Spleen (tissue), 11 donors: ENCODE data around the gene GALNT18. TPM values are rescaled to one million over a fixed set of nuclear protein-coding genes. Genes with fewer than 3 reads are reported as not detected.

Experiments
- DNase-seq: peaks from one replicate; pipeline ENCODE4 v3.0.0-alpha.2; 2020
- H3K27ac ChIP-seq, 8 donors: fragments of 200-600 bp; sonication (generic) in 7 of 8; 1 replicate in 4 of 8; 2 replicates in 4 of 8; pipeline versions ENCODE4 v1.5.0 to v1.8.0; 2016 to 2021; ENCODE audit warnings: inconsistent platforms in 4 of 8, mild to moderate bottlenecking in 4 of 8, moderate library complexity in 1 of 8
- H3K27me3 ChIP-seq, 7 donors: fragments of 200-600 bp; sonication (generic) in 6 of 7; replicated peaks in 1 of 7; 1 replicate in 4 of 7; 2 replicates in 3 of 7; pipeline versions ENCODE4 v1.5.0 to v1.8.0; 2016 to 2021; ENCODE audit warnings: inconsistent platforms in 3 of 7, mild to moderate bottlenecking in 1 of 7
- H3K36me3 ChIP-seq, 6 donors: fragments of 200-600 bp; sonication (generic) in 5 of 6; 1 replicate in 4 of 6; 2 replicates in 2 of 6; pipeline versions ENCODE4 v1.5.0 to v1.8.0; 2016 to 2021; ENCODE audit warnings: inconsistent platforms in 2 of 6
- H3K4me1 ChIP-seq, 6 donors: fragments of 200-600 bp; sonication (generic) in 5 of 6; 1 replicate in 3 of 6; 2 replicates in 3 of 6; pipeline versions ENCODE4 v1.5.0 to v1.8.0; 2016 to 2021; ENCODE audit warnings: inconsistent platforms in 3 of 6
- H3K4me3 ChIP-seq, 8 donors: fragments of 200-600 bp; sonication (generic) in 7 of 8; 1 replicate in 4 of 8; 2 replicates in 4 of 8; pipeline versions ENCODE4 v1.5.0 to v1.8.0; 2016 to 2021; ENCODE audit warnings: inconsistent platforms in 4 of 8, mild to moderate bottlenecking in 4 of 8, moderate library complexity in 2 of 8
- H3K9me3 ChIP-seq, 8 donors: fragments of 200-600 bp; sonication (generic) in 7 of 8; 1 replicate in 4 of 8; 2 replicates in 4 of 8; pipeline versions ENCODE4 v1.5.0 to v1.8.0; 2016 to 2021; ENCODE audit warnings: inconsistent platforms in 4 of 8
- POLR2A ChIP-seq, 3 donors: fragments of 450-650 bp; IDR thresholded peaks; one replicate each; pipeline ENCODE4 v1.5.1; 2017; ENCODE audit warnings: antibody characterized with exemption in 3 of 3, mild to moderate bottlenecking in 1 of 3
- POLR2AphosphoS5 ChIP-seq, 3 donors: sonication (generic); formaldehyde crosslinking; IDR thresholded peaks; one replicate each; pipeline ENCODE4 v1.5.1; 2017; ENCODE audit warnings: antibody characterized with exemption in 3 of 3
- WGBS, 5 donors: extraction: QIAGEN DNeasy Blood & Tissue Kit in 3 of 5; methylation state at CpG; one replicate each; pipeline versions ENCODE4 v1.1.5 to v1.1.7; 2013 to 2018; 5-methylcytosine and 5-hydroxymethylcytosine counted together
- intact Hi-C: fragments of 100-400 bp; cut with DNase I; formaldehyde crosslinking; loops from one replicate; pipeline ENCODE4 v1.15.0; 2023; ENCODE audit warnings: low total_unique reads
- polyA plus RNA-seq, 3 donors: library from polyadenylated mRNA; stranded (reverse); fragments of 200-250 nt; gene quantifications; one replicate each; pipeline ENCODE4 v1.2.1, GENCODE V29; 2013
- total RNA-seq, 7 donors: library from RNA; depleted of rRNA in 3 of 7; stranded (reverse); fragments of >200 nt in 3 of 7; fragmentation: NEBNext Ultra II Directional in 4 of 7; extraction: Animal tissue kit (Norgen Biotek cat#: 25700) in 4 of 7; gene quantifications; one replicate each; pipeline versions ENCODE4 v1.1.0 to v1.2.1, GENCODE V29; 2016 to 2021
- TF ChIP-seq, protein P1 (sequence below), 11 experiments: fragments of 200-600 bp in 7 of 11; fragments of 450-650 bp in 4 of 11; sonication (generic) in 4 of 11; IDR thresholded peaks in 8 of 11; conservative IDR thresholded peaks in 3 of 11; 1 replicate in 7 of 11; 2 replicates in 4 of 11; pipeline versions ENCODE4 v1.4.0 to v1.8.0; 2016 to 2021; ENCODE audit warnings: antibody characterized with exemption in 11 of 11, inconsistent platforms in 4 of 11, mild to moderate bottlenecking in 1 of 11
- donor health status: healthy with polysubstance abuse.
- donor health status: DM: no; HTN: no; CAD: no; lungs with moderate emphysema.
- donor health status: DM: no; HTN: no; CAD: no.
- donor health status: Bipolar disorder and iron deficiency.
- donor health status: healthy.
- donor health status: DM: no; HTN: no; CAD: no.
- donor health status: DM: yes; HTN: yes; CAD: no.

The GALNT18 gene
- total and polyA plus RNA-seq, 10 donors, result 0.87 to 6.9 (median 3.9) TPM

DNA sequence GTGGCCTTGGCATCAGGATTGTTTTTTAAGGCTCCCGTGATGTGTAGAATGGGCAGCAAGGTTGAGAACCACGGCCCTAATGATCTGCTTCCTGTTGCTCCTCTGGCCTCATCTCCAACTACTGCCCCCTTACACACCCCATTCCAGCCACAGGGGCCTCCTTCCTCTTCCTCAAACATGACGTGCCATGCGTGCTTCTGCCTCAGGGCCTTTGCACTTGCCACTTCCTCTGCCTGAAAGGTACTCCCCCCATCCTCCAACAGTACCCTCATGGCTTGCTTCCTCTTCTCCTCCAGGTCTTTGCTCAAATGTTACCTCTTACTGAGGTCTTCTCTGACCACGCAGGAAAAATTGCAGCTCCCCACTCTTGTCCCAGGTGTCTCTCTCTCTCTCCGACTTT is 174.8 kb downstream of the GALNT18 start:
- 53 to 63% (median 57%) methylated on average over 6 of the region's 6 CpGs for WGBS, 5 donors
- Histone ChIP-seq H3K4me3 (no peak overlapping the region), H3K27ac (no peak overlapping the region), H3K4me1 (no peaks in the 10 kb centered on the region), H3K9me3 (no peaks in the 10 kb centered on the region), H3K36me3 (no peaks in the 10 kb centered on the region), H3K27me3 (no peaks in the 10 kb centered on the region)
- TF ChIP-seq POLR2AphosphoS5 (IDR thresholded peaks at IDR 0.05), result no peak
- TF ChIP-seq, protein P1, sequence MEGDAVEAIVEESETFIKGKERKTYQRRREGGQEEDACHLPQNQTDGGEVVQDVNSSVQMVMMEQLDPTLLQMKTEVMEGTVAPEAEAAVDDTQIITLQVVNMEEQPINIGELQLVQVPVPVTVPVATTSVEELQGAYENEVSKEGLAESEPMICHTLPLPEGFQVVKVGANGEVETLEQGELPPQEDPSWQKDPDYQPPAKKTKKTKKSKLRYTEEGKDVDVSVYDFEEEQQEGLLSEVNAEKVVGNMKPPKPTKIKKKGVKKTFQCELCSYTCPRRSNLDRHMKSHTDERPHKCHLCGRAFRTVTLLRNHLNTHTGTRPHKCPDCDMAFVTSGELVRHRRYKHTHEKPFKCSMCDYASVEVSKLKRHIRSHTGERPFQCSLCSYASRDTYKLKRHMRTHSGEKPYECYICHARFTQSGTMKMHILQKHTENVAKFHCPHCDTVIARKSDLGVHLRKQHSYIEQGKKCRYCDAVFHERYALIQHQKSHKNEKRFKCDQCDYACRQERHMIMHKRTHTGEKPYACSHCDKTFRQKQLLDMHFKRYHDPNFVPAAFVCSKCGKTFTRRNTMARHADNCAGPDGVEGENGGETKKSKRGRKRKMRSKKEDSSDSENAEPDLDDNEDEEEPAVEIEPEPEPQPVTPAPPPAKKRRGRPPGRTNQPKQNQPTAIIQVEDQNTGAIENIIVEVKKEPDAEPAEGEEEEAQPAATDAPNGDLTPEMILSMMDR (IDR thresholded peaks at IDR 0.05 in 8 of 11, conservative IDR thresholded peaks at IDR 0.05 in 3 of 11), result no peak
- no peak for TF ChIP-seq POLR2A (IDR thresholded peaks at IDR 0.05)
- intact Hi-C loops, result no loop called here
- no peak for DNase-seq

DNA sequence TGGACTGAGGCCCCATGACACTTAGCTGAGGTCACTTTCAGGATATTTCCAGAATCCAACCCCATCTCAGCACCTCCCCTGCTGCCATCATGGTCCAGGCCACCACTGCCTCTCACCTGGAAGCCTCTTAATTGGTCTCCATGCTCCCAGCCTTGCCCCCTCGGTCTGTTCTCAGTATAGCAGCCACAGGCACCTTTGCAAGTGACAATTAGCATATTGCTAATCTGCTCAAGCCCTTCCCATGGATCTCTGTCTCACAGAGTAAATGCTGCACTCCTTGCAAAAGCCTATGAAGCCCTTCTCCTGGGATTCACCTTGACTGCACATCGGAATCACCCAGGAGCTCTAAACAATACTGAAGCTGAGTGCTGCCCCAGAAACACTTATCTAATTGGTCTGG is 175.2 kb downstream of the GALNT18 start:
- TF ChIP-seq, protein P1 (IDR thresholded peaks at IDR 0.05 in 8 of 11, conservative IDR thresholded peaks at IDR 0.05 in 3 of 11), result no peak
- no peak for TF ChIP-seq POLR2A (IDR thresholded peaks at IDR 0.05)
- no peak for TF ChIP-seq POLR2AphosphoS5 (IDR thresholded peaks at IDR 0.05)
- H3K27me3 ChIP-seq, result no peaks in the 10 kb centered on the region
- H3K4me1 ChIP-seq, result no peaks in the 10 kb centered on the region
- no peak overlapping the region for H3K27ac ChIP-seq
- intact Hi-C loops, result no loop called here
- H3K4me3 ChIP-seq, result no peak overlapping the region
- 67 to 86% (median 72%) methylated on average over 2 of the region's 2 CpGs for WGBS, 5 donors
- no peaks in the 10 kb centered on the region for H3K9me3 ChIP-seq
- no peak for DNase-seq
- no peaks in the 10 kb centered on the region for H3K36me3 ChIP-seq

DNA sequence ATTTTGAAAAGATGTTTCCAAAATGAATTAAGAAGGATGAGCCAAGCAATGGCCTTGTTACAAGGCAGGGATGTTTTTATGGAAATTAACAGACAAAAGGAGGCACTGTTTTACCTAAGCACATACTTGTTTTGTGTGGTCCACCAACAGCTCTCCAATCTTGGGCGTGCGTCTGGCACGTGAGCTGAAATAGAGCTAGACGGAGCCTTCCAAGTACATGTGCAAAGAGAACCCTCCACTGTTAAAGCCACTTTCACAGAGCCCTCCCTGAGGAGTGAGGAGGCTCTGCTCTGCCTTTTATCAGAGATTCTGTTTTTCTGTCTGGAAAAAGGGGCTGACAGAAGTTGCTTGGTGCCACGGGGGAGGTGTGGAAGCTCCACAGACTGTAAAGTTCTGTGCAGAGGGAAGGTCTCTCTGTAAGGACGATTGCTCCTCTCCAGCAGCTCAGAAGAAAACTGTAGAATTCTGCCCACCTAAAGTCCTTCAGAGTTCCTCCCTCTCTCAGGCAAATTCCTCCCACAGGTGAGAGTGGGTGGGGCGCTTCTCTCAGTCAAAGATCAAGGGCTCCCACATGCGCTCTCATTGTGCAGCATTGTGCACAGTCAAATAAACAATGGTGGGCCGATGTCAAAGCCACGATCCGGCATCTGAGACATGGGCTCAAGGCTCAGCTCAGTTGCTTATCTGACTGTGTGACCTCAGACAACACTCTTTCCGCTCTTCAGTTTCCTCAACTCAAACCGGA is 176.2 kb downstream of the GALNT18 start:
- Histone ChIP-seq H3K4me1 (no peaks in the 10 kb centered on the region), H3K9me3 (no peaks in the 10 kb centered on the region), H3K36me3 (no peaks in the 10 kb centered on the region), H3K27me3 (no peaks in the 10 kb centered on the region), H3K4me3 (no peak overlapping the region), H3K27ac (no peak overlapping the region)
- DNase-seq, result no peak
- WGBS, 5 donors, result 79 to 96% (median 91%) methylated on average over 13 of the region's 13 CpGs
- intact Hi-C loops, result no loop called here
- TF ChIP-seq, protein P1 (IDR thresholded peaks at IDR 0.05 in 8 of 11, conservative IDR thresholded peaks at IDR 0.05 in 3 of 11), result no peak
- TF ChIP-seq POLR2AphosphoS5 (IDR thresholded peaks at IDR 0.05) (no peak), POLR2A (IDR thresholded peaks at IDR 0.05) (no peak)

DNA sequence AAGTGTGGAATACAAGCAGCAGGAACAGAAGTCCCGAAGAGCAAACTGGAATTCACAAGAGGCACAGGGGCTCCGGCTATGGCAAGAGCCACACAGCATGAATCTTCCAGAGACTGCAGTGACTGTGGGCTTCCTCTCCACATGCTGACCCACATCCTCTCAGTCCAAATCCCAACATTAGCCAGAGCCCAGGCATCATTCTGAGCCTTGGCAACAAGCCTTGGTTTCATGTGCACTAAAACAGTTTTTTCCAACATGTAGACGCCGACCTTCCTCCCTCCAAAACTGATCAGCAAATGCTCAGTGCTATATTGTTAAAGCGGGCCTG is 177.0 kb downstream of the GALNT18 start:
- intact Hi-C loops, result no loop called here
- WGBS, 5 donors, result 67 to 85% (median 69%) methylated on average over 5 of the region's 5 CpGs
- TF ChIP-seq POLR2A (IDR thresholded peaks at IDR 0.05) (no peak), POLR2AphosphoS5 (IDR thresholded peaks at IDR 0.05) (no peak)
- TF ChIP-seq, protein P1 (IDR thresholded peaks at IDR 0.05 in 8 of 11, conservative IDR thresholded peaks at IDR 0.05 in 3 of 11), result no peak
- DNase-seq, result no peak
- Histone ChIP-seq H3K4me3 (no peak overlapping the region), H3K36me3 (no peaks in the 10 kb centered on the region), H3K9me3 (no peaks in the 10 kb centered on the region), H3K27me3 (no peaks in the 10 kb centered on the region), H3K27ac (no peak overlapping the region), H3K4me1 (no peaks in the 10 kb centered on the region)
